Adrenal gland (tissue), 5 donors: ENCODE measurements around the gene PLSCR1.

Experiments
- CTCF ChIP-seq, 6 experiments: fragments of 450-650 bp in 4 of 6; fragments of 200-600 bp in 2 of 6; sonication (generic) in 1 of 6; IDR thresholded peaks; 1 replicate in 5 of 6; 2 replicates in 1 of 6; pipeline versions ENCODE4 v1.5.1 to v1.8.0; 2016 to 2021; ENCODE audit warnings: antibody characterized with exemption in 6 of 6, mild to moderate bottlenecking in 2 of 6, moderate library complexity in 1 of 6
- POLR2A ChIP-seq, 2 donors: fragments of 450-650 bp; IDR thresholded peaks; one replicate each; pipeline ENCODE4 v1.6.1; 2017; ENCODE audit warnings: antibody characterized with exemption in 2 of 2, mild to moderate bottlenecking in 2 of 2, moderate library complexity in 1 of 2
- donor health status: DM: no; HTN: no; CAD: no.

GRCh38 chr3:146499701-146500100 is 44.7 kb downstream of the PLSCR1 start:
- TF ChIP-seq CTCF (IDR thresholded peaks at IDR 0.05) = no peak
- TF ChIP-seq POLR2A (IDR thresholded peaks at IDR 0.05) = no peak
